SK-N-SH (cell line): ENCODE results near the gene HIPK1. TPM values are rescaled to one million over a fixed set of nuclear protein-coding genes. Genes with fewer than 3 reads are reported as not detected.

ENCODE experiments used
- CTCF ChIA-PET: fragments of 300-600, 350-600 bp; formaldehyde crosslinking; extraction: SDS; loops from one replicate; lab custom pipeline; 2021; lab: Yijun Ruan, JAX
- POLR2A ChIA-PET: fragments of 350-600 bp; sonication (Branson Sonifier 250); formaldehyde crosslinking; extraction: SDS; loops from one replicate; lab custom pipeline; 2020; ENCODE audit warnings: antibody characterized with exemption, inconsistent platforms; lab: Yijun Ruan, JAX
- DNase-seq: peaks from one replicate; pipeline ENCODE4 v3.0.0; 2012
- H2AFZ ChIP-seq: fragments of 200-600 bp; sonication (generic); 2 replicates; pipeline ENCODE4 v1.8.1; 2016; ENCODE audit warnings: antibody characterized with exemption, mild to moderate bottlenecking, low read depth
- H3F3A ChIP-seq: fragments of 200-600 bp; sonication (generic); replicated peaks from 2 replicates; pipeline ENCODE3; 2016; ENCODE audit warnings: antibody characterized with exemption, mild to moderate bottlenecking; ENCODE audit not compliant: insufficient read depth
- H3K27ac ChIP-seq, 2 experiments: fragments of 200-500 bp in 1 of 2; fragments of 200-600 bp in 1 of 2; sonication (Bioruptor generic) in 1 of 2; sonication (generic), shearing (Covaris generic) in 1 of 2; 2 replicates each; pipeline versions ENCODE4 v1.5.1 to v1.6.1; 2014 to 2016; ENCODE audit warnings: low read depth in 2 of 2, inconsistent platforms in 1 of 2, low read length in 1 of 2, mild to moderate bottlenecking in 1 of 2, mixed read lengths in 1 of 2
- H3K27me3 ChIP-seq: fragments of 200-600 bp; sonication (generic), shearing (Covaris generic); 2 replicates; pipeline ENCODE4 v1.6.1; 2016; ENCODE audit warnings: mixed run types; ENCODE audit not compliant: insufficient read depth
- H3K36me3 ChIP-seq, 2 experiments: fragments of 200-500 bp in 1 of 2; fragments of 200-600 bp in 1 of 2; sonication (Bioruptor generic) in 1 of 2; sonication (generic) in 1 of 2; replicated peaks in 1 of 2; 2 replicates each; pipeline versions ENCODE3 to v1.5.1; 2014 to 2016; ENCODE audit warnings: low read length in 1 of 2, mild to moderate bottlenecking in 1 of 2; ENCODE audit not compliant: insufficient read depth in 2 of 2, control insufficient read depth in 1 of 2
- H3K4me1 ChIP-seq, 2 experiments: fragments of 200-500 bp in 1 of 2; fragments of 200-600 bp in 1 of 2; sonication (Bioruptor generic) in 1 of 2; sonication (generic), shearing (Covaris generic) in 1 of 2; 2 replicates each; pipeline versions ENCODE4 v1.5.1 to v1.6.1; 2014 to 2016; ENCODE audit warnings: low read depth in 1 of 2, low read length in 1 of 2, mixed run types in 1 of 2; ENCODE audit not compliant: insufficient read depth in 2 of 2, control insufficient read depth in 1 of 2
- H3K4me2 ChIP-seq: fragments of 200-600 bp; sonication (generic), shearing (Covaris generic); 2 replicates; pipeline ENCODE4 v1.6.1; 2017; ENCODE audit warnings: mixed run types
- H3K4me3 ChIP-seq, 2 experiments: fragments of 200-500 bp in 1 of 2; fragments of 200-600 bp in 1 of 2; sonication (Bioruptor generic) in 1 of 2; sonication (generic), shearing (Covaris generic) in 1 of 2; 2 replicates each; pipeline versions ENCODE4 v1.5.1 to v1.8.1; 2014 to 2016; ENCODE audit warnings: low read depth in 2 of 2, inconsistent platforms in 1 of 2, low read length in 1 of 2, mild to moderate bottlenecking in 1 of 2, mixed read lengths in 1 of 2, moderate library complexity in 1 of 2
- H3K79me2 ChIP-seq: fragments of 200-600 bp; sonication (generic); 2 replicates; pipeline ENCODE4 v1.8.1; 2017; ENCODE audit warnings: mild to moderate bottlenecking; ENCODE audit not compliant: insufficient read depth
- H3K9ac ChIP-seq: fragments of 200-600 bp; sonication (generic); 2 replicates; pipeline ENCODE4 v1.6.1; 2017; ENCODE audit warnings: mixed run types
- H3K9me2 ChIP-seq: fragments of 200-600 bp; sonication (generic); 2 replicates; pipeline ENCODE4 v1.6.1; 2017; ENCODE audit warnings: mixed run types
- H3K9me3 ChIP-seq: fragments of 200-600 bp; sonication (generic); 2 replicates; pipeline ENCODE4 v1.6.1; 2017; ENCODE audit warnings: mixed run types, mild to moderate bottlenecking, moderate library complexity
- H4K20me1 ChIP-seq: fragments of 200-600 bp; sonication (generic); 2 replicates; pipeline ENCODE4 v1.6.1; 2017; ENCODE audit warnings: mild to moderate bottlenecking, mixed run types; ENCODE audit not compliant: insufficient read depth
- ELF1 ChIP-seq: IDR thresholded peaks from 2 replicates; pipeline ENCODE4 v1.4.0; 2012
- EZH2phosphoT487 ChIP-seq: fragments of 200-600 bp; sonication (generic); IDR thresholded peaks from 2 replicates; pipeline ENCODE4 v1.6.1; 2017; ENCODE audit warnings: low read depth, mixed run types, mild to moderate bottlenecking, antibody characterized with exemption, moderate library complexity, borderline replicate concordance
- FOXM1 ChIP-seq: IDR thresholded peaks from 2 replicates; pipeline ENCODE4 v1.4.0; 2012; ENCODE audit warnings: low read depth, mild to moderate bottlenecking
- GABPA ChIP-seq: IDR thresholded peaks from 2 replicates; pipeline ENCODE4 v1.4.0; 2012; ENCODE audit warnings: low read depth, mild to moderate bottlenecking
- GATA2 ChIP-seq: sonication (generic); formaldehyde crosslinking; IDR thresholded peaks from 2 replicates; pipeline ENCODE4 v1.5.0; 2020; ENCODE audit warnings: mild to moderate bottlenecking, missing genetic modification reagents
- JUND ChIP-seq: IDR thresholded peaks from 2 replicates; pipeline ENCODE4 v1.4.0; 2012
- MXI1 ChIP-seq: IDR thresholded peaks from 2 replicates; pipeline ENCODE4 v1.6.1; 2012; ENCODE audit warnings: mild to moderate bottlenecking, low read depth, low read length, improper control_type of control experiment
- NRF1 ChIP-seq: IDR thresholded peaks from 2 replicates; pipeline ENCODE4 v1.6.1; 2012; ENCODE audit warnings: low read depth, mild to moderate bottlenecking, low read length
- RCOR1 ChIP-seq: fragments of 150-350 bp; IDR thresholded peaks from 2 replicates; pipeline ENCODE4 v1.6.1; 2017; ENCODE audit warnings: antibody characterized with exemption, low read length
- RXRA ChIP-seq: IDR thresholded peaks from 2 replicates; pipeline ENCODE4 v1.4.0; 2012; ENCODE audit warnings: low read depth, mild to moderate bottlenecking, borderline replicate concordance
- TAF1 ChIP-seq: IDR thresholded peaks from 2 replicates; pipeline ENCODE4 v1.6.1; 2012; ENCODE audit warnings: low read depth, mild to moderate bottlenecking, low read length, moderate library complexity, borderline replicate concordance
- TEAD4 ChIP-seq: IDR thresholded peaks from 2 replicates; pipeline ENCODE4 v1.4.0; 2012; ENCODE audit warnings: mild to moderate bottlenecking, borderline replicate concordance; ENCODE audit not compliant: insufficient read depth
- YY1 ChIP-seq: IDR thresholded peaks from 2 replicates; pipeline ENCODE4 v1.4.0; 2012; ENCODE audit warnings: low read depth, mild to moderate bottlenecking
- WGBS: methylation state at CpG from one replicate; pipeline ENCODE4 v1.1.6; 2017; ENCODE audit warnings: low lambda C conversion rate; 5-methylcytosine and 5-hydroxymethylcytosine counted together
- polyA plus RNA-seq, 3 experiments: library from polyadenylated mRNA; depleted of rRNA; stranded (reverse); fragments of >200 nt; gene quantifications; 2 replicates each; pipeline ENCODE4 v1.2.3, GENCODE V29; 2012
- TF ChIP-seq, protein P1 (sequence below): IDR thresholded peaks from 2 replicates; pipeline ENCODE4 v1.4.0; 2012; ENCODE audit warnings: low read depth
- TF ChIP-seq, protein P2 (sequence below): IDR thresholded peaks from 2 replicates; pipeline ENCODE4; 2012
- TF ChIP-seq, protein P3 (sequence below): IDR thresholded peaks from 2 replicates; pipeline ENCODE4 v1.4.0; 2012; ENCODE audit warnings: low read depth, borderline replicate concordance

HIPK1 gene
- polyA plus RNA-seq, 1 of the 3 experiments (the other 2 are of a cell fraction), result 7.1 TPM

DNA sequence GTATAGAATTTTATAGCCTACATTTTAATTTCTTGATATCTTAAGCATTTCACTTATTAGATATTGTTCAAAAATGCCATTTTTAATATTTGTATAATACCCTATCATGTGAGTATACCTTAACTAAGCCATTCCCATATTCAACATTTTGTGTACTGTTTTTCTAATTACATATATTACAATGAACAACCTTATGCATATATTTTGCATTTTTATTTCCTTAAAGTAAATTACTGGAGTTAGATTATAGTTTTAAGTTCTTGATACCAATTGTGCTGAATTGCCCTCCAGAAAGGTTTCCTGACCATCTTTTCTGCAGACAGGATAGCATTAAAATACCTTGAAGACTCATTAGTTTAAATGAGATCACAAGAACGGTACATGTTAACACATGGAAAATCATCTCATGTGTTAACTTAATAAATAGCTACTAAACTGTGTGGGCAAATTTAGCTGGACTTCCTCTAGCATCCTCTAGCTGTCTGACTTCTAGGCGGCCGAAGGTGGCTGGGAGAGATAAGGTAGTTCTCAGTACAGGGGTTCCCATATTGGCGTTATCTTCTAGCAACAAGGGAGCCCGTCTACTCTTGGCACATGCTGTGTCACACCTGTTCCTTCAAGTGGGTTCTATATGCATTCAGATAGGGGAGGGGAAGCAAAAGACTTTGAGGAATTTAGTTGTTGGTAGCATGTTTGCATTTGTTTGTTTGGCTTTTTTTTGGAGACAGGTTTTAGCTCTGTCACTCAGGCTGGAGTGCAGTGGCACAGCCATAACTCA lies 15.0 kb upstream of the HIPK1 start:
- POLR2A ChIA-PET, result no interaction called here
- H3F3A ChIP-seq, result peaks cover 4% of the 10 kb centered on the region
- no peak for TF ChIP-seq TEAD4
- no peak for TF ChIP-seq MXI1
- no peak for TF ChIP-seq RXRA
- TF ChIP-seq, protein P1, sequence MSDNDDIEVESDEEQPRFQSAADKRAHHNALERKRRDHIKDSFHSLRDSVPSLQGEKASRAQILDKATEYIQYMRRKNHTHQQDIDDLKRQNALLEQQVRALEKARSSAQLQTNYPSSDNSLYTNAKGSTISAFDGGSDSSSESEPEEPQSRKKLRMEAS, result no peak
- TF ChIP-seq, protein P2, sequence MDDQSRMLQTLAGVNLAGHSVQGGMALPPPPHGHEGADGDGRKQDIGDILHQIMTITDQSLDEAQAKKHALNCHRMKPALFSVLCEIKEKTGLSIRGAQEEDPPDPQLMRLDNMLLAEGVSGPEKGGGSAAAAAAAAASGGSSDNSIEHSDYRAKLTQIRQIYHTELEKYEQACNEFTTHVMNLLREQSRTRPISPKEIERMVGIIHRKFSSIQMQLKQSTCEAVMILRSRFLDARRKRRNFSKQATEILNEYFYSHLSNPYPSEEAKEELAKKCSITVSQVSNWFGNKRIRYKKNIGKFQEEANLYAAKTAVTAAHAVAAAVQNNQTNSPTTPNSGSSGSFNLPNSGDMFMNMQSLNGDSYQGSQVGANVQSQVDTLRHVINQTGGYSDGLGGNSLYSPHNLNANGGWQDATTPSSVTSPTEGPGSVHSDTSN, result no peak
- H3K4me2 ChIP-seq, result no peak overlapping the region
- H2AFZ ChIP-seq, result no peak overlapping the region
- H4K20me1 ChIP-seq, result no peaks in the 10 kb centered on the region
- H3K9me3 ChIP-seq, result no peaks in the 10 kb centered on the region
- H3K27me3 ChIP-seq, result no peaks in the 10 kb centered on the region
- H3K9ac ChIP-seq, result no peak overlapping the region
- H3K4me3 ChIP-seq, result no peak overlapping the region
- H3K4me1 ChIP-seq, result no peaks in the 10 kb centered on the region
- H3K79me2 ChIP-seq, result no peaks in the 10 kb centered on the region
- H3K36me3 ChIP-seq, result peaks cover 11 to 23% of the 10 kb centered on the region in 2 experiments
- no peak overlapping the region for H3K27ac ChIP-seq
- DNase-seq, result no peak
- WGBS, result 92% methylated on average over 5 of the region's 5 CpGs
- H3K9me2 ChIP-seq, result no peaks in the 10 kb centered on the region
- CTCF ChIA-PET, result interaction anchor here (0.6 to 1.3 kb wide), 2 partner anchors 15 to 50 kb away, joined by 3 read pairs; no protein-coding TSS in a partner anchor

DNA sequence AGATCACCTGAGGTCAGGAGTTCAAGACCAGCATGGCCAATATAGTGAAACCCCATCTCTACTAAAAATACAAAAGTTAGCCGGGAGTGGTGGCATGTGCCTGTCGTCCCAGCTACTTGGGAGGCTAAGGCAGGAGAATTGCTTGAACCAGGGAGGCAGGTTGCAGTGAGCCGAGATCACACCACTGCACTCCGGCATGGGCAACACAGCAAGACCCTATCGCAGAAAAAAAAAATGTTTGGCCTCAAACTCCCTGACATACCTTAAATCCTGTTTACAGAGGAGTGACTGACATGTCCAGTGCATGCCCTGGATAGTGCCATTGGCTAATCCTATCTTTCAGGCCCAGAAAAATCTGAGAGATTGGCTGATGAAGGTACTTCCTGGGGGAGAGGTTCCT lies 12.2 kb upstream of the HIPK1 start:
- Histone ChIP-seq H3F3A (peaks cover 4% of the 10 kb centered on the region), H3K9me3 (no peaks in the 10 kb centered on the region), H3K27me3 (no peaks in the 10 kb centered on the region), H3K9me2 (no peaks in the 10 kb centered on the region), H3K4me1 (no peaks in the 10 kb centered on the region), H3K4me2 (no peak overlapping the region), H3K79me2 (no peaks in the 10 kb centered on the region), H3K9ac (no peak overlapping the region), H4K20me1 (no peaks in the 10 kb centered on the region), H2AFZ (no peak overlapping the region), H3K4me3 (no peak overlapping the region), H3K36me3 (peaks cover under 1 to 2% of the 10 kb centered on the region in 2 experiments), H3K27ac (no peak overlapping the region)
- POLR2A ChIA-PET, result no interaction called here
- 92% methylated on average over 2 of the region's 5 CpGs for WGBS
- TF ChIP-seq JUND (no peak), RXRA (no peak), TEAD4 (no peak)
- DNase-seq, result no peak
- CTCF ChIA-PET, result interaction anchor here (1.5 to 1.9 kb wide), 3 partner anchors 14 to 844 kb away, joined by 3 to 7 read pairs (median 5); partner anchors contain the start of gene LRIG2

DNA sequence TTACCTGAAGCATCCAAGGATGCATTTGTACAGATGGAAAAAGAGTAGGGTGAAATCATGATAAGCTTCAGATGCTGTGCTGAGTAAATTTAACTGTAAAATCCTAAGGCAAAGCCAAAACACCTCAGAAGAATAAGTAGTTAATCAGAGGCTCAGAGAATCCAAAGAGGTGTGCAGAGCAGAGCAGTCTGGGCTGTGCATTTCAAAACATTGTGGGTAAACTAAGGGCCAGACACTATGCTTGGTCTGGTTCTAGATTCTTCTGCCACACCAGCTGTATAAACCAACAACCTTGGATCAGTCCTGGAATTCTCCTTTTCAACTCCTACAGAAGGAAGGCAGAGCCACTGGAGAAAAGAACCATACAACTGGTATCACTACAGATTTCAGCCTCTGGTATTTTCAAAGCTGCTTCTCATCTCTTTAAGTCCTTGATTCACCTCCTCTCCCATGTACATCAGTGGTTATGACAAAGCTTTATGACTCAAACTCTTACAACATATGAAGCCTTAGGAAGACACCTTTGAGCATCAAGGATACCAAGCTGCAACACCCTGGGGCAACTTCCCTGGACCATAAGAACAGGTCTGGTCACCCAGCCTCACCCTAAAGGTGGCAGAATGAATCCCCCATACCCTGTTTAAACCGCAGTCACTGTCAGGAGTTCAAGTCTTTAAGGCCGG lies 11.6 kb upstream of the HIPK1 start:
- ChIA-PET CTCF (interaction anchor here (1.5 to 1.7 kb wide), 2 partner anchors 14 to 845 kb away, joined by 3 to 5 read pairs; partner anchors contain the start of gene LRIG2), POLR2A (no interaction called here)
- H3K4me2 ChIP-seq, result no peak overlapping the region
- H2AFZ ChIP-seq, result no peak overlapping the region
- no peak for DNase-seq
- no peak overlapping the region for H3K27ac ChIP-seq
- 100% methylated on average over 1 of the region's 2 CpGs for WGBS
- H3K4me1 ChIP-seq, result no peaks in the 10 kb centered on the region
- H3K9me3 ChIP-seq, result no peaks in the 10 kb centered on the region
- H3K79me2 ChIP-seq, result no peaks in the 10 kb centered on the region
- no peaks in the 10 kb centered on the region for H3K9me2 ChIP-seq
- H3K27me3 ChIP-seq, result no peaks in the 10 kb centered on the region
- no peak overlapping the region for H3K9ac ChIP-seq
- no peaks in the 10 kb centered on the region for H4K20me1 ChIP-seq
- H3K36me3 ChIP-seq, result no peaks in the 10 kb centered on the region
- peaks cover 4% of the 10 kb centered on the region for H3F3A ChIP-seq
- H3K4me3 ChIP-seq, result no peak overlapping the region
- TF ChIP-seq, protein P2, result no peak
- no peak for TF ChIP-seq RCOR1
- TF ChIP-seq YY1, result no peak
- TF ChIP-seq ELF1, result no peak
- TF ChIP-seq JUND, result no peak
- TF ChIP-seq, protein P3, sequence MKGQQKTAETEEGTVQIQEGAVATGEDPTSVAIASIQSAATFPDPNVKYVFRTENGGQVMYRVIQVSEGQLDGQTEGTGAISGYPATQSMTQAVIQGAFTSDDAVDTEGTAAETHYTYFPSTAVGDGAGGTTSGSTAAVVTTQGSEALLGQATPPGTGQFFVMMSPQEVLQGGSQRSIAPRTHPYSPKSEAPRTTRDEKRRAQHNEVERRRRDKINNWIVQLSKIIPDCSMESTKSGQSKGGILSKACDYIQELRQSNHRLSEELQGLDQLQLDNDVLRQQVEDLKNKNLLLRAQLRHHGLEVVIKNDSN, result no peak
- TF ChIP-seq EZH2phosphoT487, result no peak
- TF ChIP-seq RXRA, result no peak
- no peak for TF ChIP-seq TAF1
- no peak for TF ChIP-seq NRF1
- TF ChIP-seq GATA2 (CRISPR knock-in tag), result no peak
- TF ChIP-seq GABPA, result no peak
- TF ChIP-seq FOXM1, result no peak
